HL-60 (cell line): ENCODE data around the gene CLSTN3.

Experiments used
- GABPA ChIP-seq: IDR thresholded peaks from 2 replicates; pipeline ENCODE4 v1.6.1; 2012; ENCODE audit warnings: low read depth
- POLR2AphosphoS5 ChIP-seq: IDR thresholded peaks from 2 replicates; pipeline ENCODE4 v1.6.1; 2012; ENCODE audit warnings: low read depth
- REST ChIP-seq: IDR thresholded peaks from 2 replicates; pipeline ENCODE4 v1.6.1; 2012; ENCODE audit warnings: low read depth; ENCODE audit not compliant: insufficient replicate concordance
- SPI1 ChIP-seq: IDR thresholded peaks from 2 replicates; pipeline ENCODE4 v1.6.1; 2012; ENCODE audit warnings: low read depth, mild to moderate bottlenecking, borderline replicate concordance
- TF ChIP-seq, protein P1 (sequence below): IDR thresholded peaks from one replicate; pipeline ENCODE4 v1.5.1; 2011; ENCODE audit warnings: low read length, control low read depth, inconsistent platforms; ENCODE audit not compliant: insufficient read depth

DNA sequence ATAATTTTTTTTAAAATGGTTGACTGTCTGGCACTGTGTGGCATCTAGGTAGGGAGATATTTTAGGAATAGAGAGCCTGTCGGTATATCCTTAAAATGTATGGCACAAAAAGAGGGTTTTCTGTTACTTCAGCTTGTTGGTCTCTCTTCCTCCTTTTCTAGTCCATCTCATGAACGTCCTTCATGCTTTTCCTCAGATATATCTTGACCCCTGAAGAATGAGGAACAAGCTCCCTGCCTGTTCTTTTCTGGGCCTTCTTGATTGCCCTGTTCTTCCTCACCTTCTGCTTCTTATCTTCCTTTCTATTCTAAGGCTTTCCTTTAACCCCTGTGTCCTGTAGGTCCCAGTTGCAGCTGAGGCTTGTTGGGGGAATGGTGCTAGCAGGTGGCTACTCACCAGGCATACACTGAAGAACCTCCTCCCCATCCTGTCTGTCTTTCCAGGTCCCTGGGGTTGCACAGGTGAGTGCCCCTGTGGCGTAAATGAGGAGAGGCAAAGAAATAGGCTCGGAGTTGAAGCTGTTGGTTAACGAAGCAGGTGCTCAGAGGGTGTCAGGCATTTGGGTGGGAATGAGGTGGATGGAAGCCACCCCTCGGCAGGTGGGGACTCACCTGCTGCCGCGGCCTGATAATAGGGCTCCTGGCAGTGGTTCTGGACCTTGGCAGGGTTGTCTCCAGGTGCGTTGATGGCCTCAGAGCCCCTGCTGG, 30.7 kb upstream of the CLSTN3 start:
- TF ChIP-seq, protein P1, sequence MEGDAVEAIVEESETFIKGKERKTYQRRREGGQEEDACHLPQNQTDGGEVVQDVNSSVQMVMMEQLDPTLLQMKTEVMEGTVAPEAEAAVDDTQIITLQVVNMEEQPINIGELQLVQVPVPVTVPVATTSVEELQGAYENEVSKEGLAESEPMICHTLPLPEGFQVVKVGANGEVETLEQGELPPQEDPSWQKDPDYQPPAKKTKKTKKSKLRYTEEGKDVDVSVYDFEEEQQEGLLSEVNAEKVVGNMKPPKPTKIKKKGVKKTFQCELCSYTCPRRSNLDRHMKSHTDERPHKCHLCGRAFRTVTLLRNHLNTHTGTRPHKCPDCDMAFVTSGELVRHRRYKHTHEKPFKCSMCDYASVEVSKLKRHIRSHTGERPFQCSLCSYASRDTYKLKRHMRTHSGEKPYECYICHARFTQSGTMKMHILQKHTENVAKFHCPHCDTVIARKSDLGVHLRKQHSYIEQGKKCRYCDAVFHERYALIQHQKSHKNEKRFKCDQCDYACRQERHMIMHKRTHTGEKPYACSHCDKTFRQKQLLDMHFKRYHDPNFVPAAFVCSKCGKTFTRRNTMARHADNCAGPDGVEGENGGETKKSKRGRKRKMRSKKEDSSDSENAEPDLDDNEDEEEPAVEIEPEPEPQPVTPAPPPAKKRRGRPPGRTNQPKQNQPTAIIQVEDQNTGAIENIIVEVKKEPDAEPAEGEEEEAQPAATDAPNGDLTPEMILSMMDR = no peak
- no peak for TF ChIP-seq REST
- TF ChIP-seq POLR2AphosphoS5 = no peak
- TF ChIP-seq SPI1 = peak; percentile 53; the same call in 1 of the 2 replicates
- TF ChIP-seq GABPA = no peak
